KMS-11 (cell line): ENCODE data around the gene CSNK2A1.

Source experiments
- H2AFZ ChIP-seq: fragments of 200-600 bp; sonication (generic); 2 replicates; pipeline ENCODE4 v1.6.1; 2016; ENCODE audit warnings: antibody characterized with exemption, mixed run types, low read depth
- H3K27ac ChIP-seq: fragments of 200-600 bp; sonication (generic); 2 replicates; pipeline ENCODE4 v1.6.1; 2016; ENCODE audit warnings: mild to moderate bottlenecking, mixed run types
- H3K27me3 ChIP-seq: fragments of 200-600 bp; sonication (generic); 2 replicates; pipeline ENCODE4 v1.6.1; 2017; ENCODE audit warnings: mild to moderate bottlenecking, low read depth, mixed run types, moderate library complexity; ENCODE audit not compliant: insufficient read depth
- H3K36me3 ChIP-seq: fragments of 200-600 bp; sonication (generic); 2 replicates; pipeline ENCODE4 v1.6.1; 2017; ENCODE audit warnings: mild to moderate bottlenecking, mixed run types; ENCODE audit not compliant: insufficient read depth
- H3K4me1 ChIP-seq: fragments of 200-600 bp; sonication (generic); 2 replicates; pipeline ENCODE4 v1.6.1; 2016; ENCODE audit warnings: mild to moderate bottlenecking, low read depth, mixed run types; ENCODE audit not compliant: poor library complexity, severe bottlenecking
- H3K4me2 ChIP-seq: fragments of 200-600 bp; sonication (generic); 2 replicates; pipeline ENCODE4 v1.7.0; 2016; ENCODE audit warnings: mild to moderate bottlenecking, mixed run types
- H3K4me3 ChIP-seq: fragments of 200-600 bp; sonication (generic); IDR thresholded peaks from 2 replicates; pipeline ENCODE4 v1.6.1; 2017; ENCODE audit warnings: low read depth, low read length, mixed read lengths; ENCODE audit not compliant: insufficient read depth
- H3K79me2 ChIP-seq: fragments of 200-600 bp; sonication (generic); 2 replicates; pipeline ENCODE4 v1.6.1; 2016; ENCODE audit warnings: low read depth, mixed run types; ENCODE audit not compliant: insufficient read depth
- H3K9ac ChIP-seq: fragments of 200-600 bp; sonication (generic); 2 replicates; pipeline ENCODE4 v1.6.1; 2016; ENCODE audit warnings: mild to moderate bottlenecking, mixed run types
- H4K20me1 ChIP-seq: fragments of 200-600 bp; sonication (generic); 2 replicates; pipeline ENCODE4 v1.6.1; 2016; ENCODE audit warnings: mild to moderate bottlenecking, mixed run types; ENCODE audit not compliant: insufficient read depth
- TF ChIP-seq, protein P1 (sequence below): fragments of 200-600 bp; sonication (generic); conservative IDR thresholded peaks from 2 replicates; pipeline ENCODE4 v1.6.1; 2017; ENCODE audit warnings: low read depth, mild to moderate bottlenecking, antibody characterized with exemption, low read length, moderate library complexity, mixed read lengths

CSNK2A1 gene

DNA sequence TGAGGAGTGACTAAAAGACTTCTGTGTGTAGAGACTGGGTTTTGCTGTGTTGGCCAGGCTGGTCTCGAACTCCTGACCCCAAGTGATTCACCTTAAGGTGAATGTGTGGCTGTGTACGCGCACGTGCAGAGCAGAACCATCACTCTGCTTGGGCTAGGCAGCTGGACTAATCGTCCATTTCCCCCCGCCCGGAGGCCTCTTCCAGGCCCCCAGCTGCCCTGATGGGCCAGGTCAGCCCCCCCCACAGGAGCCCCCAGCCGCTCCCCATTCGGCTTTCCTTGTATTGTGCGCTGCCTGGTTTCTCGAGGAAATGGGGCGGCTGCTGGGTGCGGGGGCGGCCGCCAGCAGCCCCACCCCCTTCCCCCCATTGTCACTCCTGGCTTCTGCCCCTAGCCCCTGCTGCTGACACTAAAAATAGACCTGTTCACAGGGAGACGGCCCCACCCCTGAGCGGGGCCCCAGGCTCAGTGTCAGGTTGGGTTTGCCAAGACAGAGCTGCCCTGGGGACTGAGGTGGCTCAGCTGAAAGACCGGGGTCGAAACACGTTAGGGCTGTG, 24.6 kb upstream of the CSNK2A1 start:
- TF ChIP-seq, protein P1, sequence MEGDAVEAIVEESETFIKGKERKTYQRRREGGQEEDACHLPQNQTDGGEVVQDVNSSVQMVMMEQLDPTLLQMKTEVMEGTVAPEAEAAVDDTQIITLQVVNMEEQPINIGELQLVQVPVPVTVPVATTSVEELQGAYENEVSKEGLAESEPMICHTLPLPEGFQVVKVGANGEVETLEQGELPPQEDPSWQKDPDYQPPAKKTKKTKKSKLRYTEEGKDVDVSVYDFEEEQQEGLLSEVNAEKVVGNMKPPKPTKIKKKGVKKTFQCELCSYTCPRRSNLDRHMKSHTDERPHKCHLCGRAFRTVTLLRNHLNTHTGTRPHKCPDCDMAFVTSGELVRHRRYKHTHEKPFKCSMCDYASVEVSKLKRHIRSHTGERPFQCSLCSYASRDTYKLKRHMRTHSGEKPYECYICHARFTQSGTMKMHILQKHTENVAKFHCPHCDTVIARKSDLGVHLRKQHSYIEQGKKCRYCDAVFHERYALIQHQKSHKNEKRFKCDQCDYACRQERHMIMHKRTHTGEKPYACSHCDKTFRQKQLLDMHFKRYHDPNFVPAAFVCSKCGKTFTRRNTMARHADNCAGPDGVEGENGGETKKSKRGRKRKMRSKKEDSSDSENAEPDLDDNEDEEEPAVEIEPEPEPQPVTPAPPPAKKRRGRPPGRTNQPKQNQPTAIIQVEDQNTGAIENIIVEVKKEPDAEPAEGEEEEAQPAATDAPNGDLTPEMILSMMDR = no peak
- Histone ChIP-seq H3K27ac (no peak overlapping the region), H2AFZ (no peak overlapping the region), H3K4me1 (no peaks in the 10 kb centered on the region), H4K20me1 (no peaks in the 10 kb centered on the region), H3K36me3 (no peaks in the 10 kb centered on the region), H3K4me2 (no peak overlapping the region), H3K4me3 (no peak overlapping the region), H3K79me2 (no peaks in the 10 kb centered on the region), H3K9ac (no peak overlapping the region), H3K27me3 (no peaks in the 10 kb centered on the region)

DNA sequence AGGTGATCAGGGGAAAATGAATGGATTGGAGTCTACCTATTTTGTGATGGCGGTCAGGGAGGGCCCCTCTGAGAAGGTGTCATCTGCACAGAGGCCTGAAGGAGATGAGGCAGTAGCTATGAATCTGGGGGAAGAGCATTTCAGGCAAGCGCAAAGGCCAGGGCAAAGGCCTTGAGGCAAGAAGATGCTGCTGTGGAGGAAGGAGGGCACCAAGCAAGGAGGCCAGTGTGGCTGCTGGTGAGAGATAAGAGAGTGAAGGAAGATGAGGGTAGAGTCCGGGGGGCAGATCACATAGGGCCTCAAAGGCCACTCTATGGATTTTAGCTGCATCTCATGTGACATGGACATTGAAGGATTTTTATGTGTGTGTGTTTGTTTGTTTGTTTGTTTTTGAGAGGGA, 20.6 kb upstream of the CSNK2A1 start:
- no peak overlapping the region for H3K9ac ChIP-seq
- no peaks in the 10 kb centered on the region for H3K36me3 ChIP-seq
- no peaks in the 10 kb centered on the region for H3K79me2 ChIP-seq
- H2AFZ ChIP-seq = no peak overlapping the region
- TF ChIP-seq, protein P1 = no peak
- H3K4me2 ChIP-seq = no peak overlapping the region
- H3K4me1 ChIP-seq = no peaks in the 10 kb centered on the region
- no peaks in the 10 kb centered on the region for H4K20me1 ChIP-seq
- no peak overlapping the region for H3K27ac ChIP-seq
- H3K4me3 ChIP-seq = no peak overlapping the region
- no peaks in the 10 kb centered on the region for H3K27me3 ChIP-seq

DNA sequence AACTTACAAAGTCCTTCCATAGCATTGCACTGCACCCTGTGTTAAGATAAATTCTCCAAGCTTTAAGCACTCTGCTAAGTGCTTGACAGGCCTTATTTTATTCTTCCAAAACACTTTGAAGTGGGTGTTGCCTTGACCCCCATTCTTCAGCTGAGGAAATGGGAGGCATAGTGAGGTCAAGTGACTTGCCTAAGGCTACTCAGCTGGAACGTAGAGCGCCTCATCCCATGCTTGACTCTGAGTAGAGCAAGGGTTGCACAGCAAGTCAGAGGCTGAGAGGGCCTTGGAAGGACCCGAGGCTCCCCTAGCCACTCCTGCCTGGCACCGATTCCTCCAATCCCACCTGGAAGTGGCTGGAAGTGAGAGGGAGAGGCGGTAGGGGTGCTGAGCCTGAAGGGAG, 19.6 kb upstream of the CSNK2A1 start:
- no peak overlapping the region for H3K4me2 ChIP-seq
- H3K4me1 ChIP-seq = no peaks in the 10 kb centered on the region
- no peaks in the 10 kb centered on the region for H3K36me3 ChIP-seq
- no peaks in the 10 kb centered on the region for H3K79me2 ChIP-seq
- TF ChIP-seq, protein P1 = no peak
- H4K20me1 ChIP-seq = no peaks in the 10 kb centered on the region
- H3K4me3 ChIP-seq = no peak overlapping the region
- no peak overlapping the region for H3K27ac ChIP-seq
- H3K9ac ChIP-seq = no peak overlapping the region
- H3K27me3 ChIP-seq = no peaks in the 10 kb centered on the region
- no peak overlapping the region for H2AFZ ChIP-seq

DNA sequence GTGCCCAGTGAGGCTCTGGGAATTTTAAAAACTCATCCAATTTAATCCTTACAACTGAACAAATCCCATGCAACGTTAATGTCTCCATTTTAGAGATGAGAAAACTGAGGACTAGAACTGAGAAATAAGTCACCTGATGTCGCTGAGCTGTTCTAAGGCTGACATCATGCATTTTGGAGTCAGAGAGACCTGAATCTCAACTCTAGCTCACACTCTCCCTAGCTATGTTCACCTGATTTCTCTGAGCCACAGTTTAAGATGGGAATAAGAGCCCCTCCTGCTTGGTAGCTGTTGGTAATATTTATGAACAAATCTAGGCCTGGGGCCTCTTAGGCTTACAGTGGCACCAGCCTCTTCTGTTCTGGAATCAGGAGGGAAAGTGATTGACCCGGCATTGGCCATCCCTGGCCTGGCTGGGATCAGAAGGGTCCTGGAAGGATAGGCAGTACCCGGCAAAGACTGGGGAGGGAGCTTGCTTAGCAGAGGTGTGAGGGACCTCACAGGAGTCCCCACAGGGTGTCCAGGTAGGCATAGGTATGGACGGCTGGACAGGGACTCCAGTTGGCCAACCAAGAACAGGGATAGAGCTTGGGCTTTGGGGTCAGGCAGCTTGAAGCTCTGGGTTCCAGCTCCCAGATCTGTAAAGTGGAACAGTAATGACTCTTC, 18.8 kb upstream of the CSNK2A1 start:
- Histone ChIP-seq H3K27me3 (no peaks in the 10 kb centered on the region), H3K27ac (no peak overlapping the region), H3K79me2 (no peaks in the 10 kb centered on the region), H3K9ac (no peak overlapping the region), H4K20me1 (no peaks in the 10 kb centered on the region), H3K36me3 (no peaks in the 10 kb centered on the region), H3K4me1 (no peaks in the 10 kb centered on the region), H2AFZ (no peak overlapping the region), H3K4me3 (no peak overlapping the region), H3K4me2 (no peak overlapping the region)
- TF ChIP-seq, protein P1 = no peak
